ENCODE data around the gene NEK6. TPM values are rescaled to one million over a fixed set of nuclear protein-coding genes. Genes with fewer than 3 reads are reported as not detected.

Gene NEK6
- total and polyA plus RNA-seq, 8 donors, result 38.4 to 132 (median 45.0) TPM

DNA sequence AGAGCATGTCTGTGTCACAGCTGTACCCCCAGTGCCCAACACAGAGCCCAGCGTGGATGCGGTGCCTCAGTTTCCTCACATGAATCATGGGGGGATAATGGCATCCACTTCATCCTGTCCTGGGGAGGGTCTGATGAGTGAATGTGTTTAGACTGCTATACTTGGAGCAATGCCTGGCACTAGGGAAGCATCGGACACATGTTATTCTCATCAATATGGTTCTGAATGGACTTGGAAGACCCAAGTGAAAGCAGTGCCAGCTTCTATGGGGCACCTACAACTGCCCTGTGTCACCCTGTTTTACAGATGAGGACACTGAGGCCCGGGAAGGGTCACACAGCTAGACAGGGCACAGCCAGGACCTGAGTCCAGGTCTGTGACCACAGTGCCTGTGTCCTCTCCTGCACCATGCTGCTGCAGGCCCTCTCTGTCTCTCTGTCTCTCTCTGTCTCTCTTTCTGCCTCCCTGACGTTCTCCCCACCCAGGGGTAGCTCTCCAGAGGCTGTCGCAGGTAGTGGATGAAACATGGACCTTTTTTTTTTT is 42.3 kb upstream of the NEK6 start:
- Histone ChIP-seq H3K27ac (peak overlapping the region in 1 of 2 donors; percentile 74), H3K4me1 (peaks cover 8 to 75% of the 10 kb centered on the region in 2 donors), H3K9me3 (no peaks in the 10 kb centered on the region), H3K36me3 (no peaks in the 10 kb centered on the region), H3K4me3 (no peak overlapping the region), H3K27me3 (no peaks in the 10 kb centered on the region)
- TF ChIP-seq, protein P1, sequence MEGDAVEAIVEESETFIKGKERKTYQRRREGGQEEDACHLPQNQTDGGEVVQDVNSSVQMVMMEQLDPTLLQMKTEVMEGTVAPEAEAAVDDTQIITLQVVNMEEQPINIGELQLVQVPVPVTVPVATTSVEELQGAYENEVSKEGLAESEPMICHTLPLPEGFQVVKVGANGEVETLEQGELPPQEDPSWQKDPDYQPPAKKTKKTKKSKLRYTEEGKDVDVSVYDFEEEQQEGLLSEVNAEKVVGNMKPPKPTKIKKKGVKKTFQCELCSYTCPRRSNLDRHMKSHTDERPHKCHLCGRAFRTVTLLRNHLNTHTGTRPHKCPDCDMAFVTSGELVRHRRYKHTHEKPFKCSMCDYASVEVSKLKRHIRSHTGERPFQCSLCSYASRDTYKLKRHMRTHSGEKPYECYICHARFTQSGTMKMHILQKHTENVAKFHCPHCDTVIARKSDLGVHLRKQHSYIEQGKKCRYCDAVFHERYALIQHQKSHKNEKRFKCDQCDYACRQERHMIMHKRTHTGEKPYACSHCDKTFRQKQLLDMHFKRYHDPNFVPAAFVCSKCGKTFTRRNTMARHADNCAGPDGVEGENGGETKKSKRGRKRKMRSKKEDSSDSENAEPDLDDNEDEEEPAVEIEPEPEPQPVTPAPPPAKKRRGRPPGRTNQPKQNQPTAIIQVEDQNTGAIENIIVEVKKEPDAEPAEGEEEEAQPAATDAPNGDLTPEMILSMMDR (IDR thresholded peaks at IDR 0.05), result no peak
- ATAC-seq (no peak), DNase-seq (peak in 1 of 4 donors; percentile 23)
- intact Hi-C loops (cut with DNase I), result no loop called here

DNA sequence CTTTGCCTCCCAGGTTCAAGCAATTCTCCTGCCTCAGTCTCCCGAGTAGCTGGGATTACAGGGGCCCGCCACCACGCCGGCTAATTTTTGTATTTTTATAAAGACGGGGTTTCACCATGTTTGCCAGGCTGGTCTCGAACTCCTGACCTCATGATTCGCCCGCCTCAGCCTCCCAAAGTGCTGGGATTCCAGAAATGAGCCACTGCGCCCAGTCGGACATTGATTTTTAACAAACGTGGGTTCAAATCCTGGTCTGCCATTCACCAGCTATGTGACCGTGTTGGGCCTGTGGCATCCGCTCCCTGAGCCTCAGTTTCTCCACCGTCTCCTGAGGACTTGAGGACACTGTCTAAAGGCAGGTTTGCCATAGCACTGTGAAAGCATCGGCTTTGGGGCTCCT is 41.8 kb upstream of the NEK6 start:
- Histone ChIP-seq H3K27me3 (no peaks in the 10 kb centered on the region), H3K9me3 (no peaks in the 10 kb centered on the region), H3K4me1 (peaks cover 14 to 80% of the 10 kb centered on the region in 2 donors), H3K4me3 (no peak overlapping the region), H3K27ac (peak overlapping the region in 1 of 2 donors; percentile 89), H3K36me3 (no peaks in the 10 kb centered on the region)
- DNase-seq (peak in 1 of 4 donors; percentile 21), ATAC-seq (no peak)
- intact Hi-C loops (cut with DNase I), result no loop called here
- TF ChIP-seq, protein P1 (IDR thresholded peaks at IDR 0.05), result no peak

DNA sequence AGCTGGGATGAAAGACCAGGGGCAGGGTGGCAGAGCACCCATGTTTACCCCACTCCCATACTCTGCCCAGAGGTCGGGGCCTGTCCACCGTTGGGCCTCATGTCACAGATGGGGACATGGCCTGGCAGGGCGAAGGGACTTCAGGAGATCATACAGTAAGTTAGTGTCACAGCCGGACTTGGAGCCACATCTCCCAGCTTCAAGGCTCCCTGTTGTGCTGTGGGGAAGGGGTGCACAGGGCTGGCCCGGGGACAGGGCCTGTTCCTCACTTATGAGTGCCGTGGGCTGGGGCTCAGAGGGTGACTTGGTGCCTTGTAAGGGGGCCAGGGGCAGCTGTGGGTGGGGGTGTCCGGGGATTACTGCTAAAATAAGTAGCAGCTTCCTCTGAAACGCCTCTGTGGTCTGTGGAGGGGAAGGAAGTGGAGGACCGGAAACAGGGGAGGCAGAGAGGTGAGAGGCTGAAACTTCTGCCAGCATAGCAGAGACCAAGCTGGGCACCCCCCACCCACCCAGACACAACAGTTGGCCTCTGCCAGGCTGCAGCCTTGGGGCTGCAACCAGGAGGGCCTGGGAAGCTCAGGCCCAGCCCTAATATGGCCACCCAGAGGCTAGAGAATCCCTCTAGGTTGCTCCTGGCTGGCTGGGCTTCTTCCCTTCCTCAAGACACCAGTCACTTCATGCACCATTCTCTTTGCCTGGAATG is 41.1 kb upstream of the NEK6 start:
- TF ChIP-seq, protein P1 (IDR thresholded peaks at IDR 0.05), result no peak
- intact Hi-C loops (cut with DNase I), result no loop called here
- H3K36me3 ChIP-seq, result no peaks in the 10 kb centered on the region
- peaks cover 17 to 87% of the 10 kb centered on the region in 2 donors for H3K4me1 ChIP-seq
- H3K4me3 ChIP-seq, result no peak overlapping the region
- peak in 2 of 4 donors; percentile 72 to 87 for DNase-seq
- no peaks in the 10 kb centered on the region for H3K27me3 ChIP-seq
- H3K27ac ChIP-seq, result peak overlapping the region in 1 of 2 donors; percentile 89
- no peaks in the 10 kb centered on the region for H3K9me3 ChIP-seq
- ATAC-seq, result no peak

DNA sequence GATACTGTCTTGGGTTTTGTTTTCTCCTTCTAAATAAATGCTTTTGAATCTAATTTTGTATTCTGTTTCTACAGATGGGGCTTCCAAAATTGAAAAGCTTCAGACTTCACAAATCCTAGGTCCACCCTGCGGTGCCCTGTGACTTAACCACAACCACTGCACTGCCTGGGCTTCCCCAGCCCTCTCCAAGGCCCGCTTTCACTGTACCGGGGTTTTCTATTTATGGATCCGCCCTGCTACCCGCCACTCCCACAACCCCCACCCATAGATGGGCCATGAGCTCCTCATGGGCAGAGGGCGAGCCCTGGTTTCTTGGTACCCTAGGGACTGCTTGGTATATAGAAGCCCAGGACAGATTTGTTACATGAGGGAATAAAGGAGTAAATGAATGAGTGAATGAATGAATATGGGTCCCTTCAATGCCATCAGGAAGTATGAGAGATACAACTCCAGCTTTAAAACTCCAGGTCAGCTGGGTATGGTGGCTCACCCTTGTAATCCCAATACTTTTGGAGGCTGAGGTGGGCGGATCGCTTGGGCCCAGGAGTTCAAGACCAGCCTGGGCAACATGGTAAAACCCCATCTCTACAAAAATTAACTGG is 39.8 kb upstream of the NEK6 start:
- Histone ChIP-seq H3K4me1 (peaks cover 17 to 100% of the 10 kb centered on the region in 2 donors), H3K27me3 (no peaks in the 10 kb centered on the region), H3K36me3 (no peaks in the 10 kb centered on the region), H3K27ac (peak overlapping the region; percentile 33 to 89), H3K9me3 (no peaks in the 10 kb centered on the region), H3K4me3 (no peak overlapping the region)
- TF ChIP-seq, protein P1 (IDR thresholded peaks at IDR 0.05), result no peak
- ATAC-seq, result no peak
- intact Hi-C loops (cut with DNase I), result no loop called here
- DNase-seq, result peak in 1 of 4 donors; percentile 42

DNA sequence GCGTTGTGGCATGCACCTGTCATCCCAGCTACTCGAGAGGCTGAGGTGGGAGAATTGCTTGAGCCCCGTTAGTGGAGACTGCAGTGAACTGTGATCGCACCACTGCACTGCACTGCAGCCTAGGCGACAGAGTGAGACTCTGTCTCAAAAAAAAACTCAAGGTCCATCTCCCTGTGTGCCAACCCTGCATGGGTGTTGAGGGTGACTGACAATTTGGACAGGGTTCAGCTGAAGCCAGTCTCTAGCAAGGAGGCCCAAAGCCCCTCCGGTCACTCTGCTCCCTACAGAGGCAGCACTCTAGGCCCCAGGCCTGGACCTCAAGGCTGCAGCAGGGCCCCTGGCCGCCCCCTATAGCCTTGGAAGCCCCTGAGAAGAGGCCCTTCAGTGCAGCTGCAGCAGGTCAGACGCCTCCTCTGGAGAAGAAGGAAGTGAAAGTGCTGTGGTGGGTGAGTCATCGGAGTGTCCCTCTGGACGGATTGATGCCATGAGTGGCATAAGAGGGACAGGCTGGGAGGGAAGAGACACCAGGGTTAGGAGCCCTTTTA is 39.2 kb upstream of the NEK6 start:
- peak; percentile 61 for ATAC-seq
- Histone ChIP-seq H3K27ac (peak overlapping the region; percentile 33 to 89), H3K27me3 (no peaks in the 10 kb centered on the region)

More for the DNA sequence above, 39.2 kb upstream of the NEK6 start:
- peak in 2 of 4 donors; percentile 82 to 87 for DNase-seq
- no peaks in the 10 kb centered on the region for H3K9me3 ChIP-seq
- TF ChIP-seq, protein P1 (IDR thresholded peaks at IDR 0.05), result no peak
- intact Hi-C loops (cut with DNase I), result no loop called here
- no peaks in the 10 kb centered on the region for H3K36me3 ChIP-seq
- peaks cover 17 to 100% of the 10 kb centered on the region in 2 donors for H3K4me1 ChIP-seq
- H3K4me3 ChIP-seq, result no peak overlapping the region

All from left lung (tissue), 10 donors.